GM23338 (cell line): ENCODE results near the gene KRTAP5-6. TPM values are rescaled to one million over a fixed set of nuclear protein-coding genes. Genes with fewer than 3 reads are reported as not detected.

Experiments
- ATAC-seq: fragments of 200-7000 bp; cut with Tn5 transposase; 3 replicates; pipeline ENCODE4 v1.9.1; 2020
- DNase-seq: peaks from one replicate; pipeline ENCODE4 v3.0.0-alpha.2; 2015; ENCODE audit warnings: low spot score
- H2AFZ ChIP-seq: fragments of 200-600 bp; sonication (generic); 2 replicates; pipeline ENCODE4 v1.8.0; 2016; ENCODE audit warnings: antibody characterized with exemption, mild to moderate bottlenecking, moderate library complexity
- H3F3A ChIP-seq: fragments of 200-600 bp; sonication (generic); replicated peaks from 2 replicates; pipeline ENCODE4 v1.8.0; 2017; ENCODE audit warnings: antibody characterized with exemption, mixed run types, low read depth
- H3K27ac ChIP-seq: fragments of 200-600 bp; sonication (generic); 2 replicates; pipeline ENCODE4 v1.6.1; 2016; ENCODE audit warnings: low read depth
- H3K27me3 ChIP-seq: fragments of 200-600 bp; sonication (generic); 2 replicates; pipeline ENCODE4 v1.8.0; 2016; ENCODE audit warnings: mild to moderate bottlenecking, mixed run types, moderate library complexity; ENCODE audit not compliant: insufficient read depth
- H3K36me3 ChIP-seq: fragments of 200-600 bp; sonication (generic); 2 replicates; pipeline ENCODE4 v1.8.0; 2016; ENCODE audit warnings: mild to moderate bottlenecking; ENCODE audit not compliant: insufficient read depth
- H3K4me1 ChIP-seq: fragments of 200-600 bp; sonication (generic); 2 replicates; pipeline ENCODE4 v1.8.0; 2016; ENCODE audit warnings: mild to moderate bottlenecking, moderate library complexity; ENCODE audit not compliant: insufficient read depth
- H3K4me2 ChIP-seq: fragments of 200-600 bp; sonication (generic); 2 replicates; pipeline ENCODE4 v1.7.1; 2017; ENCODE audit warnings: mixed run types
- H3K4me3 ChIP-seq: fragments of 200-600 bp; sonication (generic); 2 replicates; pipeline ENCODE4 v1.6.1; 2016; ENCODE audit warnings: mixed run types
- H3K79me2 ChIP-seq: fragments of 200-600 bp; sonication (generic); replicated peaks from 2 replicates; pipeline ENCODE4 v1.8.0; 2017; ENCODE audit warnings: mild to moderate bottlenecking; ENCODE audit not compliant: insufficient read depth
- H3K9me2 ChIP-seq: fragments of 200-600 bp; sonication (generic); 2 replicates; pipeline ENCODE4 v1.8.0; 2017; ENCODE audit not compliant: insufficient read depth
- H4K20me1 ChIP-seq: fragments of 200-600 bp; sonication (generic); replicated peaks from 2 replicates; pipeline ENCODE4 v1.8.0; 2017; ENCODE audit warnings: mild to moderate bottlenecking; ENCODE audit not compliant: insufficient read depth
- H3K27ac Mint-ChIP-seq: 2 replicates; pipeline ENCODE4 v1.8.0; 2020; ENCODE audit warnings: inconsistent platforms, mild to moderate bottlenecking, moderate library complexity, mixed read lengths
- H3K27me3 Mint-ChIP-seq: 3 replicates; pipeline ENCODE4 v1.8.0; 2022; ENCODE audit warnings: low read depth, mild to moderate bottlenecking, moderate library complexity, mixed read lengths, inconsistent platforms; ENCODE audit not compliant: insufficient read depth, poor library complexity
- H3K36me3 Mint-ChIP-seq: 3 replicates; pipeline ENCODE4 v1.8.0; 2021; ENCODE audit warnings: low read depth, mild to moderate bottlenecking, inconsistent platforms, moderate library complexity, mixed read lengths
- H3K4me1 Mint-ChIP-seq: 3 replicates; pipeline ENCODE4 v1.8.0; 2020; ENCODE audit warnings: mild to moderate bottlenecking, inconsistent platforms, mixed read lengths
- H3K4me3 Mint-ChIP-seq: 3 replicates; pipeline ENCODE4 v1.8.0; 2021; ENCODE audit warnings: moderate library complexity, mild to moderate bottlenecking, inconsistent platforms, mixed read lengths
- H3K9me3 Mint-ChIP-seq: 3 replicates; pipeline ENCODE4 v1.8.0; 2020; ENCODE audit warnings: moderate library complexity, mild to moderate bottlenecking, inconsistent platforms, mixed read lengths
- CREB1 ChIP-seq: fragments of 250-450 bp; sonication (Bioruptor Pico); IDR thresholded peaks from 2 replicates; pipeline ENCODE4 v1.5.0; 2020; ENCODE audit warnings: low read depth, mild to moderate bottlenecking, moderate library complexity
- CTCF ChIP-seq, 2 experiments: fragments of 200-600 bp in 1 of 2; sonication (generic) in 1 of 2; conservative IDR thresholded peaks; 2 replicates each; pipeline versions ENCODE4 v1.5.1 to v1.6.1; 2016 to 2017; ENCODE audit warnings: antibody characterized with exemption in 2 of 2, low read depth in 2 of 2, mild to moderate bottlenecking in 2 of 2, moderate library complexity in 1 of 2
- EZH2 ChIP-seq: fragments of 200-600 bp; sonication (generic); IDR thresholded peaks from one replicate; pipeline ENCODE4 v1.8.0; 2017; ENCODE audit warnings: antibody characterized with exemption, mild to moderate bottlenecking, low read depth; ENCODE audit not compliant: unreplicated experiment
- EZH2phosphoT487 ChIP-seq: fragments of 200-600 bp; sonication (generic); IDR thresholded peaks from one replicate; pipeline ENCODE4 v1.8.1; 2018; ENCODE audit warnings: antibody characterized with exemption; ENCODE audit not compliant: unreplicated experiment
- JUNB ChIP-seq: IDR thresholded peaks from one replicate; pipeline ENCODE4 v1.6.1; 2016; ENCODE audit warnings: antibody characterized with exemption; ENCODE audit not compliant: unreplicated experiment
- NANOG ChIP-seq: IDR thresholded peaks from 2 replicates; pipeline ENCODE4 v1.6.1; 2016; ENCODE audit warnings: antibody characterized with exemption, borderline replicate concordance
- POLR2AphosphoS5 ChIP-seq: IDR thresholded peaks from 2 replicates; pipeline ENCODE4 v1.6.1; 2016; ENCODE audit warnings: antibody characterized with exemption, low read depth
- STAT1 ChIP-seq: IDR thresholded peaks from one replicate; pipeline ENCODE4 v1.6.1; 2016; ENCODE audit warnings: antibody characterized with exemption; ENCODE audit not compliant: unreplicated experiment
- ZNF114 ChIP-seq: fragments of 250-450 bp; sonication (Bioruptor Pico); IDR thresholded peaks from 2 replicates; pipeline ENCODE4 v1.5.0; 2020; ENCODE audit warnings: mild to moderate bottlenecking, moderate library complexity
- ZNF331 ChIP-seq: fragments of 250-450 bp; sonication (Bioruptor Pico); IDR thresholded peaks from 2 replicates; pipeline ENCODE4 v1.5.0; 2020; ENCODE audit warnings: low read depth, mild to moderate bottlenecking, moderate library complexity
- polyA plus RNA-seq: library from polyadenylated mRNA; unstranded; fragments of >200 nt; fragmentation: Nextera tagmentation; extraction: Ambion mirVana; gene quantifications from 2 replicates; pipeline ENCODE4 v1.2.1, GENCODE V29; 2016
- total RNA-seq: library from RNA; depleted of rRNA; stranded (reverse); fragments of >200 nt; shearing (Covaris generic); gene quantifications from 2 replicates; pipeline ENCODE4 v1.2.3, GENCODE V29; 2014
- TF ChIP-seq, protein P1 (sequence below): IDR thresholded peaks from one replicate; pipeline ENCODE4 v1.6.1; 2018; ENCODE audit warnings: antibody characterized with exemption; ENCODE audit not compliant: unreplicated experiment
- TF ChIP-seq, protein P2 (sequence below): IDR thresholded peaks from 2 replicates; pipeline ENCODE4 v1.6.1; 2016; ENCODE audit warnings: antibody characterized with exemption
- TF ChIP-seq, protein P3 (sequence below): fragments of 250-450 bp; sonication (Bioruptor Pico); IDR thresholded peaks from 2 replicates; pipeline ENCODE4 v1.5.0; 2020; ENCODE audit warnings: mild to moderate bottlenecking, moderate library complexity

Gene KRTAP5-6
- total and polyA plus RNA-seq, 2 experiments from 2014 or later = not detected

DNA sequence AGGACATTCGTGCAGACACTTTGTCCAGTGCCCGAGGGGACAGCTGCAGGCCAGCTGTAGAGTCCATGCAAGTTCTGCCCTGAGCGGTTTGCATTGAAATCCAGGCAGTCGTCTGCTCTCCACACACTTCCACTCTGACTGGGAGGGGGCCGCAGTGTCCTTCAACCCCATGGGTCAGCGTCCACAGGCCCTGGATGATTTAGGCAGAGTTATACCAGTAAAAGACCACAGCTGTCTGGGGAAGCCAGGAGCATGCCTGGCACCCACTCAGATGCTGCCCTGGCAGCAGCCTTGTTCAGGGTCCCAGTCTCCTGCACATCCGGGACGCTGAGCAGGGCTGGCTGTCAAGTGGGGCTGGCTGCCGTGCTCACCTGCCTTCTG, 40.9 kb upstream of the KRTAP5-6 start:
- ATAC-seq = no peak
- TF ChIP-seq CREB1 (CRISPR knock-in tag) (no peak), POLR2AphosphoS5 (no peak), JUNB (no peak), ZNF331 (CRISPR knock-in tag) (no peak), CTCF (conservative IDR thresholded peaks at IDR 0.05; ENCODE audit: low read depth in 2 of 2) (no peak), STAT1 (no peak), EZH2phosphoT487 (no peak), EZH2 (no peak), ZNF114 (CRISPR knock-in tag) (no peak), NANOG (no peak)
- TF ChIP-seq, protein P1, sequence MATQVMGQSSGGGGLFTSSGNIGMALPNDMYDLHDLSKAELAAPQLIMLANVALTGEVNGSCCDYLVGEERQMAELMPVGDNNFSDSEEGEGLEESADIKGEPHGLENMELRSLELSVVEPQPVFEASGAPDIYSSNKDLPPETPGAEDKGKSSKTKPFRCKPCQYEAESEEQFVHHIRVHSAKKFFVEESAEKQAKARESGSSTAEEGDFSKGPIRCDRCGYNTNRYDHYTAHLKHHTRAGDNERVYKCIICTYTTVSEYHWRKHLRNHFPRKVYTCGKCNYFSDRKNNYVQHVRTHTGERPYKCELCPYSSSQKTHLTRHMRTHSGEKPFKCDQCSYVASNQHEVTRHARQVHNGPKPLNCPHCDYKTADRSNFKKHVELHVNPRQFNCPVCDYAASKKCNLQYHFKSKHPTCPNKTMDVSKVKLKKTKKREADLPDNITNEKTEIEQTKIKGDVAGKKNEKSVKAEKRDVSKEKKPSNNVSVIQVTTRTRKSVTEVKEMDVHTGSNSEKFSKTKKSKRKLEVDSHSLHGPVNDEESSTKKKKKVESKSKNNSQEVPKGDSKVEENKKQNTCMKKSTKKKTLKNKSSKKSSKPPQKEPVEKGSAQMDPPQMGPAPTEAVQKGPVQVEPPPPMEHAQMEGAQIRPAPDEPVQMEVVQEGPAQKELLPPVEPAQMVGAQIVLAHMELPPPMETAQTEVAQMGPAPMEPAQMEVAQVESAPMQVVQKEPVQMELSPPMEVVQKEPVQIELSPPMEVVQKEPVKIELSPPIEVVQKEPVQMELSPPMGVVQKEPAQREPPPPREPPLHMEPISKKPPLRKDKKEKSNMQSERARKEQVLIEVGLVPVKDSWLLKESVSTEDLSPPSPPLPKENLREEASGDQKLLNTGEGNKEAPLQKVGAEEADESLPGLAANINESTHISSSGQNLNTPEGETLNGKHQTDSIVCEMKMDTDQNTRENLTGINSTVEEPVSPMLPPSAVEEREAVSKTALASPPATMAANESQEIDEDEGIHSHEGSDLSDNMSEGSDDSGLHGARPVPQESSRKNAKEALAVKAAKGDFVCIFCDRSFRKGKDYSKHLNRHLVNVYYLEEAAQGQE = no peak
- TF ChIP-seq, protein P2, sequence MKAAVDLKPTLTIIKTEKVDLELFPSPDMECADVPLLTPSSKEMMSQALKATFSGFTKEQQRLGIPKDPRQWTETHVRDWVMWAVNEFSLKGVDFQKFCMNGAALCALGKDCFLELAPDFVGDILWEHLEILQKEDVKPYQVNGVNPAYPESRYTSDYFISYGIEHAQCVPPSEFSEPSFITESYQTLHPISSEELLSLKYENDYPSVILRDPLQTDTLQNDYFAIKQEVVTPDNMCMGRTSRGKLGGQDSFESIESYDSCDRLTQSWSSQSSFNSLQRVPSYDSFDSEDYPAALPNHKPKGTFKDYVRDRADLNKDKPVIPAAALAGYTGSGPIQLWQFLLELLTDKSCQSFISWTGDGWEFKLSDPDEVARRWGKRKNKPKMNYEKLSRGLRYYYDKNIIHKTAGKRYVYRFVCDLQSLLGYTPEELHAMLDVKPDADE = no peak
- TF ChIP-seq, protein P3, sequence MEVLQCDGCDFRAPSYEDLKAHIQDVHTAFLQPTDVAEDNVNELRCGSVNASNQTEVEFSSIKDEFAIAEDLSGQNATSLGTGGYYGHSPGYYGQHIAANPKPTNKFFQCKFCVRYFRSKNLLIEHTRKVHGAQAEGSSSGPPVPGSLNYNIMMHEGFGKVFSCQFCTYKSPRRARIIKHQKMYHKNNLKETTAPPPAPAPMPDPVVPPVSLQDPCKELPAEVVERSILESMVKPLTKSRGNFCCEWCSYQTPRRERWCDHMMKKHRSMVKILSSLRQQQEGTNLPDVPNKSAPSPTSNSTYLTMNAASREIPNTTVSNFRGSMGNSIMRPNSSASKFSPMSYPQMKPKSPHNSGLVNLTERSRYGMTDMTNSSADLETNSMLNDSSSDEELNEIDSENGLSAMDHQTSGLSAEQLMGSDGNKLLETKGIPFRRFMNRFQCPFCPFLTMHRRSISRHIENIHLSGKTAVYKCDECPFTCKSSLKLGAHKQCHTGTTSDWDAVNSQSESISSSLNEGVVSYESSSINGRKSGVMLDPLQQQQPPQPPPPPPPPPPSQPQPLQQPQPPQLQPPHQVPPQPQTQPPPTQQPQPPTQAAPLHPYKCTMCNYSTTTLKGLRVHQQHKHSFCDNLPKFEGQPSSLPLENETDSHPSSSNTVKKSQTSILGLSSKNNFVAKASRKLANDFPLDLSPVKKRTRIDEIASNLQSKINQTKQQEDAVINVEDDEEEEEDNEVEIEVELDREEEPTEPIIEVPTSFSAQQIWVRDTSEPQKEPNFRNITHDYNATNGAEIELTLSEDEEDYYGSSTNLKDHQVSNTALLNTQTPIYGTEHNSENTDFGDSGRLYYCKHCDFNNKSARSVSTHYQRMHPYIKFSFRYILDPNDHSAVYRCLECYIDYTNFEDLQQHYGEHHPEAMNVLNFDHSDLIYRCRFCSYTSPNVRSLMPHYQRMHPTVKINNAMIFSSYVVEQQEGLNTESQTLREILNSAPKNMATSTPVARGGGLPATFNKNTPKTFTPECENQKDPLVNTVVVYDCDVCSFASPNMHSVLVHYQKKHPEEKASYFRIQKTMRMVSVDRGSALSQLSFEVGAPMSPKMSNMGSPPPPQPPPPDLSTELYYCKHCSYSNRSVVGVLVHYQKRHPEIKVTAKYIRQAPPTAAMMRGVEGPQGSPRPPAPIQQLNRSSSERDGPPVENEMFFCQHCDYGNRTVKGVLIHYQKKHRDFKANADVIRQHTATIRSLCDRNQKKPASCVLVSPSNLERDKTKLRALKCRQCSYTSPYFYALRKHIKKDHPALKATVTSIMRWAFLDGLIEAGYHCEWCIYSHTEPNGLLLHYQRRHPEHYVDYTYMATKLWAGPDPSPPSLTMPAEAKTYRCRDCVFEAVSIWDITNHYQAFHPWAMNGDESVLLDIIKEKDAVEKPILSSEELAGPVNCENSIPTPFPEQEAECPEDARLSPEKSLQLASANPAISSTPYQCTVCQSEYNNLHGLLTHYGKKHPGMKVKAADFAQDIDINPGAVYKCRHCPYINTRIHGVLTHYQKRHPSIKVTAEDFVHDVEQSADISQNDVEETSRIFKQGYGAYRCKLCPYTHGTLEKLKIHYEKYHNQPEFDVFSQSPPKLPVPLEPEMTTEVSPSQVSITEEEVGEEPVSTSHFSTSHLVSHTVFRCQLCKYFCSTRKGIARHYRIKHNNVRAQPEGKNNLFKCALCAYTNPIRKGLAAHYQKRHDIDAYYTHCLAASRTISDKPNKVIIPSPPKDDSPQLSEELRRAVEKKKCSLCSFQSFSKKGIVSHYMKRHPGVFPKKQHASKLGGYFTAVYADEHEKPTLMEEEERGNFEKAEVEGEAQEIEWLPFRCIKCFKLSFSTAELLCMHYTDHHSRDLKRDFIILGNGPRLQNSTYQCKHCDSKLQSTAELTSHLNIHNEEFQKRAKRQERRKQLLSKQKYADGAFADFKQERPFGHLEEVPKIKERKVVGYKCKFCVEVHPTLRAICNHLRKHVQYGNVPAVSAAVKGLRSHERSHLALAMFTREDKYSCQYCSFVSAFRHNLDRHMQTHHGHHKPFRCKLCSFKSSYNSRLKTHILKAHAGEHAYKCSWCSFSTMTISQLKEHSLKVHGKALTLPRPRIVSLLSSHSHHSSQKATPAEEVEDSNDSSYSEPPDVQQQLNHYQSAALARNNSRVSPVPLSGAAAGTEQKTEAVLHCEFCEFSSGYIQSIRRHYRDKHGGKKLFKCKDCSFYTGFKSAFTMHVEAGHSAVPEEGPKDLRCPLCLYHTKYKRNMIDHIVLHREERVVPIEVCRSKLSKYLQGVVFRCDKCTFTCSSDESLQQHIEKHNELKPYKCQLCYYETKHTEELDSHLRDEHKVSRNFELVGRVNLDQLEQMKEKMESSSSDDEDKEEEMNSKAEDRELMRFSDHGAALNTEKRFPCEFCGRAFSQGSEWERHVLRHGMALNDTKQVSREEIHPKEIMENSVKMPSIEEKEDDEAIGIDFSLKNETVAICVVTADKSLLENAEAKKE = no peak
- Histone ChIP-seq H3K27ac (no peak overlapping the region), H3K4me1 (no peaks in the 10 kb centered on the region), H3K4me2 (no peak overlapping the region), H2AFZ (no peak overlapping the region), H3F3A (no peaks in the 10 kb centered on the region), H3K4me3 (no peak overlapping the region), H4K20me1 (no peaks in the 10 kb centered on the region), H3K27me3 (no peaks in the 10 kb centered on the region), H3K36me3 (no peaks in the 10 kb centered on the region), H3K79me2 (no peaks in the 10 kb centered on the region), H3K9me2 (no peaks in the 10 kb centered on the region)
- no peak for DNase-seq
- Mint-ChIP-seq H3K9me3 (no peaks in the 10 kb centered on the region), H3K4me3 (no peak overlapping the region), H3K27ac (no peak overlapping the region), H3K36me3 (no peaks in the 10 kb centered on the region), H3K4me1 (peaks cover 6% of the 10 kb centered on the region; the same call in 2 of the 3 replicates), H3K27me3 (peaks cover 9% of the 10 kb centered on the region)
